Mesenteric fat pad (tissue), 1 donor: ENCODE results near the gene USP3. TPM values are rescaled to one million over a fixed set of nuclear protein-coding genes. Genes with fewer than 3 reads are reported as not detected.
"Not testable (repeated sequence)": the region's sequence is repeated elsewhere in the genome, so short reads cannot be mapped to it uniquely, and the experiment has no call there.

Source experiments
- DNase-seq: peaks from one replicate; pipeline ENCODE4 v3.0.0-alpha.2; 2020; ENCODE audit warnings: low spot score
- total RNA-seq: library from RNA; stranded (reverse); fragmentation: NEBNext Ultra II Directional; extraction: Animal tissue kit (Norgen Biotek cat#: 25700); gene quantifications from one replicate; pipeline ENCODE4 v1.2.1, GENCODE V29; 2021
- donor health status: DM: yes; HTN: yes; CAD: no.

The USP3 gene
- total RNA-seq, 1 donor from 2014 or later, result 54.7 TPM

GRCh38 chr15:63605036-63605435, 100.6 kb downstream of the USP3 start:
- no peak for DNase-seq

GRCh38 chr15:63605816-63606215, 101.4 kb downstream of the USP3 start:
- no peak for DNase-seq

GRCh38 chr15:63606308-63606707, 101.9 kb downstream of the USP3 start:
- no peak for DNase-seq

GRCh38 chr15:63608989-63609388, 104.6 kb downstream of the USP3 start:
- DNase-seq, result no peak

GRCh38 chr15:63609448-63609847, 105.1 kb downstream of the USP3 start:
- DNase-seq, result no peak

- no peak for DNase-seq
Observed at GRCh38 chr15:63610209-63610841, 105.9 kb downstream of the USP3 start.

GRCh38 chr15:63611177-63611576, 106.8 kb downstream of the USP3 start:
- DNase-seq, result no peak

GRCh38 chr15:63612300-63612699, 107.9 kb downstream of the USP3 start:
- no peak for DNase-seq

- DNase-seq, result no peak
Observed at GRCh38 chr15:63615935-63616334, 111.5 kb downstream of the USP3 start.

- not testable (repeated sequence) for DNase-seq
Observed at GRCh38 chr15:63617147-63617546, 112.8 kb downstream of the USP3 start.

GRCh38 chr15:63617627-63618026, 113.2 kb downstream of the USP3 start:
- DNase-seq, result not testable (repeated sequence)

GRCh38 chr15:63620760-63621159, 116.4 kb downstream of the USP3 start:
- DNase-seq, result not testable (repeated sequence)

- DNase-seq, result no peak
Observed at GRCh38 chr15:63623232-63623969, 119.0 kb downstream of the USP3 start.

GRCh38 chr15:63626955-63627354, 122.6 kb downstream of the USP3 start:
- no peak for DNase-seq

GRCh38 chr15:63628123-63628822, 123.9 kb downstream of the USP3 start:
- DNase-seq, result no peak

- no peak for DNase-seq
Observed at GRCh38 chr15:63630036-63630751, 125.8 kb downstream of the USP3 start.

GRCh38 chr15:63633312-63633711, 128.9 kb downstream of the USP3 start:
- no peak for DNase-seq

- DNase-seq, result no peak
Observed at GRCh38 chr15:63634154-63634553, 129.8 kb downstream of the USP3 start.

- no peak for DNase-seq
Observed at GRCh38 chr15:63636518-63637061, 132.2 kb downstream of the USP3 start.

GRCh38 chr15:63638839-63639238, 134.4 kb downstream of the USP3 start:
- DNase-seq, result no peak

GRCh38 chr15:63640146-63640545, 135.8 kb downstream of the USP3 start:
- no peak for DNase-seq
